Endothelial cell of umbilical vein (primary cell): ENCODE measurements around the gene NFYC. TPM values are rescaled to one million over a fixed set of nuclear protein-coding genes. Genes with fewer than 3 reads are reported as not detected.

Experiments
- BruUV-seq: library from RNA; stranded (reverse); fragments of 400-500 nt; replicated peaks from 2 replicates; lab custom pipeline; 2021; lab: Mats Ljungman, UMichigan
- CTCF ChIA-PET: fragments of 300-600, 350-600 bp; sonication (Branson Sonifier 250); formaldehyde crosslinking; loops from one replicate; lab custom pipeline; 2021; ENCODE audit warnings: antibody characterized with exemption, inconsistent platforms; lab: Charles Lee
- POLR2A ChIA-PET: fragments of 300-600, 350-600 bp; sonication (Branson Sonifier 250); formaldehyde crosslinking; loops from one replicate; lab custom pipeline; 2021; ENCODE audit warnings: antibody characterized with exemption, inconsistent platforms; lab: Charles Lee
- DNase-seq: peaks from one replicate; pipeline ENCODE4 v3.0.0-alpha.2; 2011; ENCODE audit warnings: low read depth, low spot score
- FAIRE-seq: peaks from 2 replicates; lab custom pipeline; 2011; peaks lifted over from hg19 to GRCh38; lab: Jason Lieb, UNC
- H2AFZ ChIP-seq: 2 replicates; pipeline ENCODE4 v1.6.0; 2012; ENCODE audit warnings: low read depth, low read length, control low read depth, inconsistent platforms
- H3K27ac ChIP-seq: 2 replicates; pipeline ENCODE4 v1.5.1; 2011; ENCODE audit warnings: low read depth, mild to moderate bottlenecking, control low read depth, low read length, moderate library complexity; ENCODE audit not compliant: insufficient read depth
- H3K27me3 ChIP-seq, 2 experiments: 2 replicates each; pipeline versions ENCODE4 v1.6.0 to v1.6.1; 2011; ENCODE audit warnings: low read length in 2 of 2, mixed read lengths in 1 of 2; ENCODE audit not compliant: control insufficient read depth in 2 of 2, insufficient read depth in 2 of 2
- H3K36me3 ChIP-seq, 2 experiments: 2 replicates in 1 of 2; 3 replicates in 1 of 2; pipeline ENCODE4 v1.5.1; 2011; ENCODE audit warnings: low read length in 2 of 2, mild to moderate bottlenecking in 1 of 2, moderate library complexity in 1 of 2; ENCODE audit not compliant: control insufficient read depth in 2 of 2, insufficient read depth in 2 of 2; ENCODE audit errors: extremely low read depth in 1 of 2
- H3K4me1 ChIP-seq: 3 replicates; pipeline ENCODE4 v1.5.1; 2011; ENCODE audit warnings: mild to moderate bottlenecking, low read length; ENCODE audit not compliant: control insufficient read depth, insufficient read depth; ENCODE audit errors: extremely low read depth
- H3K4me2 ChIP-seq: 2 replicates; pipeline ENCODE4 v1.6.1; 2011; ENCODE audit warnings: low read length, control low read depth, mixed read lengths; ENCODE audit not compliant: insufficient read depth
- H3K4me3 ChIP-seq, 3 experiments: fragments of 200-600 bp in 1 of 3; sonication (generic), shearing (Covaris generic) in 1 of 3; replicated peaks in 1 of 3; 2 replicates each; pipeline ENCODE4 v1.5.1; 2011 to 2016; ENCODE audit warnings: control low read depth in 3 of 3, low read length in 3 of 3, mild to moderate bottlenecking in 2 of 3, inconsistent platforms in 1 of 3, low read depth in 1 of 3, moderate library complexity in 1 of 3; ENCODE audit not compliant: insufficient read depth in 1 of 3
- H3K79me2 ChIP-seq: 2 replicates; pipeline ENCODE4 v1.6.0; 2012; ENCODE audit warnings: low read length, inconsistent platforms; ENCODE audit not compliant: control insufficient read depth, insufficient read depth
- H3K9ac ChIP-seq: replicated peaks from 2 replicates; pipeline ENCODE3; 2011; ENCODE audit warnings: low read length, control low read depth; ENCODE audit not compliant: insufficient read depth; ENCODE audit errors: extremely low read depth
- H3K9me1 ChIP-seq: replicated peaks from 3 replicates; pipeline ENCODE4 v1.6.0; 2011; ENCODE audit warnings: mild to moderate bottlenecking, low read length; ENCODE audit not compliant: control insufficient read depth, insufficient read depth; ENCODE audit errors: extremely low read depth
- H3K9me3 ChIP-seq: replicated peaks from 2 replicates; pipeline ENCODE4 v1.5.1; 2012; ENCODE audit warnings: low read length, inconsistent platforms; ENCODE audit not compliant: control insufficient read depth, insufficient read depth
- H4K20me1 ChIP-seq: replicated peaks from 2 replicates; pipeline ENCODE3; 2011; ENCODE audit warnings: mild to moderate bottlenecking, low read length; ENCODE audit not compliant: control insufficient read depth, insufficient read depth; ENCODE audit errors: extremely low read depth
- CTCF ChIP-seq, 2 donors: IDR thresholded peaks; 1 replicate in 1 of 2; 2 replicates in 1 of 2; pipeline ENCODE4 v1.5.1; 2011; ENCODE audit warnings: low read length in 2 of 2, mild to moderate bottlenecking in 2 of 2, moderate library complexity in 2 of 2, control low read depth in 1 of 2, inconsistent platforms in 1 of 2, low read depth in 1 of 2; ENCODE audit not compliant: insufficient read depth in 1 of 2; ENCODE audit errors: extremely low read depth in 1 of 2
- EZH2 ChIP-seq: IDR thresholded peaks from 2 replicates; pipeline ENCODE4 v1.6.1; 2012; ENCODE audit warnings: borderline replicate concordance, low read depth, mild to moderate bottlenecking, moderate library complexity, low read length, inconsistent platforms; ENCODE audit not compliant: severe bottlenecking
- FOS ChIP-seq: IDR thresholded peaks from 2 replicates; pipeline ENCODE4 v1.6.1; 2011; ENCODE audit warnings: mild to moderate bottlenecking, low read length, moderate library complexity, borderline replicate concordance; ENCODE audit not compliant: insufficient read depth
- GATA2 ChIP-seq: IDR thresholded peaks from 2 replicates; pipeline ENCODE4 v1.7.0; 2011; ENCODE audit warnings: low read depth, mild to moderate bottlenecking, moderate library complexity, mixed read lengths, low read length; ENCODE audit not compliant: insufficient read length, insufficient read depth
- JUN ChIP-seq: IDR thresholded peaks from 2 replicates; pipeline ENCODE4 v1.6.1; 2011; ENCODE audit warnings: borderline replicate concordance, low read depth; ENCODE audit not compliant: insufficient read length, insufficient read depth
- MAX ChIP-seq: IDR thresholded peaks from 2 replicates; pipeline ENCODE4 v1.6.1; 2011; ENCODE audit not compliant: insufficient read depth, insufficient read length
- MYC ChIP-seq: IDR thresholded peaks from one replicate; pipeline ENCODE4 v1.6.1; 2011; ENCODE audit warnings: mild to moderate bottlenecking, low read depth, low read length
- POLR2A ChIP-seq: IDR thresholded peaks from 2 replicates; pipeline ENCODE4 v1.6.1; 2012; ENCODE audit warnings: low read depth, mild to moderate bottlenecking, control low read depth, low read length
- POLR2AphosphoS5 ChIP-seq: IDR thresholded peaks from 2 replicates; pipeline ENCODE4 v1.6.1; 2012; ENCODE audit warnings: low read depth, mild to moderate bottlenecking, control low read depth, low read length, moderate library complexity; ENCODE audit not compliant: insufficient read depth
- dilution Hi-C: fragments of 300-500 bp; cut with MboI; formaldehyde crosslinking; loops from one replicate; pipeline ENCODE4 v1.15.0; 2019; ENCODE audit warnings: low sequenced_read_pairs; ENCODE audit not compliant: extremely low pct_ligation_motif_present
- intact Hi-C: fragments of 100-400 bp; cut with micrococcal nuclease; formaldehyde crosslinking; loops from one replicate; pipeline ENCODE4 v1.10.0; 2022
- polyA plus RNA-seq, 4 experiments: library from polyadenylated mRNA; depleted of rRNA in 3 of 4; stranded (reverse) in 3 of 4; unstranded in 1 of 4; fragments of >200 nt; gene quantifications; 2 replicates each; pipeline versions ENCODE4 v1.2.1 to v1.2.3, GENCODE V29; 2011 to 2012; ENCODE audit warnings: missing spikeins in 1 of 4
- total RNA-seq: library from RNA; stranded (reverse); gene quantifications from 2 replicates; pipeline ENCODE4 v1.2.3, GENCODE V29; 2021

The NFYC gene
- total and polyA plus RNA-seq, 2 donors (not counting 3 experiments of a cell fraction or from before 2014, with no cell fraction given): 51.1 to 81.7 TPM

- dilution Hi-C loops: no loop called here
- H3K79me2 ChIP-seq: no peaks in the 10 kb centered on the region
- H4K20me1 ChIP-seq: no peaks in the 10 kb centered on the region
- H3K9me3 ChIP-seq: no peaks in the 10 kb centered on the region
- no peak overlapping the region for H2AFZ ChIP-seq
- no peaks in the 10 kb centered on the region for H3K9me1 ChIP-seq
- DNase-seq (no peak), FAIRE-seq (no peak)
- H3K27me3 ChIP-seq: peaks cover 7 to 9% of the 10 kb centered on the region in 2 experiments
- ChIA-PET CTCF (interaction anchor here (0.8 to 2.1 kb wide), 3 partner anchors 10 to 54 kb away, joined by 3 to 8 read pairs (median 6); partner anchors contain the start of gene NFYC), POLR2A (interaction anchor here (0.6 kb wide), 1 partner anchor 126 kb away, joined by 4 read pairs; no protein-coding TSS in a partner anchor)
- intact Hi-C loops: no loop called here
- no peaks in the 10 kb centered on the region for H3K4me1 ChIP-seq
- H3K27ac ChIP-seq: no peak overlapping the region
- no peak overlapping the region for H3K4me3 ChIP-seq
- no peak for TF ChIP-seq POLR2A
- TF ChIP-seq MAX: no peak
- TF ChIP-seq MYC: no peak
- TF ChIP-seq JUN: no peak
- TF ChIP-seq GATA2: no peak
- TF ChIP-seq POLR2AphosphoS5: no peak
- no peak for TF ChIP-seq FOS
- no peak for TF ChIP-seq CTCF (IDR thresholded peaks at IDR 0.05; ENCODE audit: extremely low read depth in 1 of 2, insufficient read depth in 1 of 2, low read depth in 1 of 2, low read length in 2 of 2)
- no peak for TF ChIP-seq EZH2
- no peak overlapping the region for H3K9ac ChIP-seq
- no TSS peak for BruUV-seq
- no peaks in the 10 kb centered on the region for H3K36me3 ChIP-seq
- no peak overlapping the region for H3K4me2 ChIP-seq
Measured at GRCh38 chr1:40679165-40679953, 12.1 kb upstream of the NFYC start.
